Osteoblast (primary cell): ENCODE measurements around the gene NAA25. TPM values are rescaled to one million over a fixed set of nuclear protein-coding genes. Genes with fewer than 3 reads are reported as not detected.
"Not testable (repeated sequence)": the region's sequence is repeated elsewhere in the genome, so short reads cannot be mapped to it uniquely, and the experiment has no call there.

Experiments
- DNase-seq: peaks from one replicate; pipeline ENCODE4 v3.0.0; 2011; ENCODE audit warnings: low spot score, mixed read lengths; ENCODE audit not compliant: insufficient read length; ENCODE audit errors: missing footprints
- H2AFZ ChIP-seq: 2 replicates; pipeline ENCODE4 v1.6.0; 2011; ENCODE audit warnings: mild to moderate bottlenecking, low read length
- H3K27ac ChIP-seq: 2 replicates; pipeline ENCODE4 v1.5.1; 2011; ENCODE audit warnings: mild to moderate bottlenecking, low read depth, low read length, moderate library complexity
- H3K27me3 ChIP-seq: 2 replicates; pipeline ENCODE4 v1.6.0; 2012; ENCODE audit warnings: mild to moderate bottlenecking, control low read depth, inconsistent platforms, low read length, moderate library complexity; ENCODE audit not compliant: insufficient read depth
- H3K36me3 ChIP-seq: 2 replicates; pipeline ENCODE4 v1.5.1; 2011; ENCODE audit warnings: mild to moderate bottlenecking, low read length, control low read depth, moderate library complexity; ENCODE audit not compliant: insufficient read depth
- H3K4me1 ChIP-seq: 2 replicates; pipeline ENCODE4 v1.5.1; 2011; ENCODE audit warnings: mild to moderate bottlenecking, low read length, control low read depth, moderate library complexity; ENCODE audit not compliant: insufficient read depth
- H3K4me2 ChIP-seq: 2 replicates; pipeline ENCODE4 v1.6.0; 2011; ENCODE audit warnings: mild to moderate bottlenecking, low read length; ENCODE audit not compliant: insufficient read depth
- H3K4me3 ChIP-seq: fragments of 200-600 bp; sonication (generic); 3 replicates; pipeline ENCODE4 v1.5.1; 2012; ENCODE audit warnings: mild to moderate bottlenecking, low read length, inconsistent platforms; ENCODE audit not compliant: insufficient read depth
- H3K79me2 ChIP-seq: 2 replicates; pipeline ENCODE4 v1.6.0; 2012; ENCODE audit warnings: mild to moderate bottlenecking, low read length, control low read depth, inconsistent platforms; ENCODE audit not compliant: insufficient read depth
- H3K9me3 ChIP-seq: 2 replicates; pipeline ENCODE4 v1.5.1; 2011; ENCODE audit warnings: low read depth, low read length, control low read depth
- H4K20me1 ChIP-seq: 2 replicates; pipeline ENCODE4 v1.6.0; 2012; ENCODE audit warnings: mild to moderate bottlenecking, low read length, control low read depth; ENCODE audit not compliant: insufficient read depth
- total RNA-seq: library from RNA; depleted of rRNA; stranded (reverse); fragments of >200 nt; gene quantifications from 2 replicates; pipeline ENCODE4 v1.2.3, GENCODE V29; 2012
- TF ChIP-seq, protein P1 (sequence below): IDR thresholded peaks from 2 replicates; pipeline ENCODE4 v1.5.1; 2011; ENCODE audit warnings: mild to moderate bottlenecking, low read depth, low read length, moderate library complexity; ENCODE audit errors: extremely low read depth

NAA25 gene
- total RNA-seq, 1 donor: 20.6 TPM

DNA sequence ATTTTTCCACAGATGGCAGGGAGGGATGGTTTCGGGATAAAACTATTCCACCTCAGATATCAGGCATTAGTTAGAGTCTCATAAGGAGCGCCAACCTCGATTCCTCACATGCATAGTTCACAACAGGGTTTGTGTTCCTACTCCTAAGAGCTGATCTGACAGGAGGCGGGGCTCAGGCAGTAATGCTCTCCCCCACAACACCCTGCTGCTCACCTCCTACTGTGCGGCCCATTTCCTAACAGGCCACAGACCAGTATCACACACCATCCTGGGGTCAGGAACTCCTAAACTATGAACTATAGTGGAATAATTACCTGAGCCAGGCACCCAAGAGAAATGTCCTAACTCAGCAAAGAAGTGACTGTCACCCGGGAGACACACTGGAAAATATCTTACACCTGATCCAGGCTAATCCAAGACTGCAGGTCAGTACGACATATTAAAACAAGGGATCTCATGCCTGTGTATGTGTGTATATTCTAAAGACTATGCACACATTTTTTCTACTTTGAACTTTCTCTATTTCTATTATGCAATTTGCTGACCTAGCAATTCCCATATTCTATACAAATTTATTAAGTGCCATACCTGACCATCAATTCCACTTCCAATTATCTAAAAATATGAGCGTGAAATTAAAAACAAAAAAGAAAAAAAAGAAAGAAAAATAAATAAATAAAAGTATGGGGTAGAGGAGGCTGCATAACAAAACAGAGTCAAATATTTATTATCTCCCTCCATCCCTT is 4.7 kb downstream of the NAA25 start:
- DNase-seq: no peak
- H3K4me1 ChIP-seq: peaks cover 15% of the 10 kb centered on the region
- peaks cover 97% of the 10 kb centered on the region for H3K79me2 ChIP-seq
- H3K27ac ChIP-seq: no peak overlapping the region
- peaks cover 46% of the 10 kb centered on the region for H4K20me1 ChIP-seq
- TF ChIP-seq, protein P1, sequence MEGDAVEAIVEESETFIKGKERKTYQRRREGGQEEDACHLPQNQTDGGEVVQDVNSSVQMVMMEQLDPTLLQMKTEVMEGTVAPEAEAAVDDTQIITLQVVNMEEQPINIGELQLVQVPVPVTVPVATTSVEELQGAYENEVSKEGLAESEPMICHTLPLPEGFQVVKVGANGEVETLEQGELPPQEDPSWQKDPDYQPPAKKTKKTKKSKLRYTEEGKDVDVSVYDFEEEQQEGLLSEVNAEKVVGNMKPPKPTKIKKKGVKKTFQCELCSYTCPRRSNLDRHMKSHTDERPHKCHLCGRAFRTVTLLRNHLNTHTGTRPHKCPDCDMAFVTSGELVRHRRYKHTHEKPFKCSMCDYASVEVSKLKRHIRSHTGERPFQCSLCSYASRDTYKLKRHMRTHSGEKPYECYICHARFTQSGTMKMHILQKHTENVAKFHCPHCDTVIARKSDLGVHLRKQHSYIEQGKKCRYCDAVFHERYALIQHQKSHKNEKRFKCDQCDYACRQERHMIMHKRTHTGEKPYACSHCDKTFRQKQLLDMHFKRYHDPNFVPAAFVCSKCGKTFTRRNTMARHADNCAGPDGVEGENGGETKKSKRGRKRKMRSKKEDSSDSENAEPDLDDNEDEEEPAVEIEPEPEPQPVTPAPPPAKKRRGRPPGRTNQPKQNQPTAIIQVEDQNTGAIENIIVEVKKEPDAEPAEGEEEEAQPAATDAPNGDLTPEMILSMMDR: no peak
- H3K27me3 ChIP-seq: no peaks in the 10 kb centered on the region
- no peak overlapping the region for H3K4me2 ChIP-seq
- H3K36me3 ChIP-seq: peaks cover 14% of the 10 kb centered on the region
- no peak overlapping the region for H2AFZ ChIP-seq
- H3K4me3 ChIP-seq: no peak overlapping the region
- no peaks in the 10 kb centered on the region for H3K9me3 ChIP-seq

DNA sequence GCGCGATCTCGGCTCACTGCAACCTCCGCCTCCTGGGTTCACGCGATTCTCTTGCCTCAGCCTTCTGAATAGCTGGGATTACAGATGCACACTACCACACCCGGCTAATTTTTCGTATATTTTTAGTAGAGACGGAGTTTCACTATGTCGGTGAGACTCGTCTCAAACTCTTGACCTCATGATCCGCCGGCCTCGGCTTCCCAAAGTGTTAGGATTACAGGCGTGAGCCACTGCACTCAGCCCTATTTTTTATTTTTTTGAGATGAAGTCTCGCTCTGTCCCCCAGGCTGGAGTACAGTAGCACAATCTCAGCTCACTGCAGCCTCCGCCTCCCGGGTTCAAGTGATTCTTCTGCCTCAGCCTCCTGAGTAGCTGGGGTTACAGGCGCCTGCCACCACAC is 5.8 kb downstream of the NAA25 start:
- not testable (repeated sequence) for H2AFZ ChIP-seq, H3K27me3 ChIP-seq, H3K9me3 ChIP-seq, H3K4me3 ChIP-seq, H3K27ac ChIP-seq, H3K4me2 ChIP-seq, DNase-seq
- Histone ChIP-seq H4K20me1 (peaks cover 45% of the 10 kb centered on the region), H3K36me3 (peaks cover 19% of the 10 kb centered on the region), H3K4me1 (peaks cover 22% of the 10 kb centered on the region), H3K79me2 (peaks cover 94% of the 10 kb centered on the region)

DNA sequence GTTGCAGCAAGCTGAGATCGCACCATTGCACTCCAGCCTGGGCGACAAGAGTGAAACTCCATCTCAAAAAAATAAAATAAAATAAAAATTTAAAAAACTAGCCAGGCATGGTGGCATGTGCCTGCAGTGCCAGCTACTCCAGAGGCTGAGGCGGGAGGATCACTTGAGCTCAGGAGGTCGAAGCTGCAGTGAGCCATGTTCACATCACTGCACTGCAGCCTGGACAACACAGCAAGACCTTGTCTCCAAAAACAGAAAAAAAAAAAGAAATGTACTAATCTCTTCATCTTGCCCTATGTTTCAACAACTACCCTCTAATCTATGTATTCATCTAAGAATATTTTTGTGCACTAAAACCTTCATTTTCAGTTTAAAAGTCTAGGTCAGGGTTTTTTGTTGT is 6.5 kb downstream of the NAA25 start:
- Histone ChIP-seq H2AFZ (no peak overlapping the region), H3K36me3 (peaks cover 19% of the 10 kb centered on the region), H3K27me3 (no peaks in the 10 kb centered on the region), H3K4me3 (no peak overlapping the region), H3K4me1 (peaks cover 16% of the 10 kb centered on the region), H3K79me2 (peaks cover 88% of the 10 kb centered on the region), H3K4me2 (no peak overlapping the region), H4K20me1 (peaks cover 44% of the 10 kb centered on the region), H3K9me3 (no peaks in the 10 kb centered on the region), H3K27ac (no peak overlapping the region)
- TF ChIP-seq, protein P1: no peak
- no peak for DNase-seq

DNA sequence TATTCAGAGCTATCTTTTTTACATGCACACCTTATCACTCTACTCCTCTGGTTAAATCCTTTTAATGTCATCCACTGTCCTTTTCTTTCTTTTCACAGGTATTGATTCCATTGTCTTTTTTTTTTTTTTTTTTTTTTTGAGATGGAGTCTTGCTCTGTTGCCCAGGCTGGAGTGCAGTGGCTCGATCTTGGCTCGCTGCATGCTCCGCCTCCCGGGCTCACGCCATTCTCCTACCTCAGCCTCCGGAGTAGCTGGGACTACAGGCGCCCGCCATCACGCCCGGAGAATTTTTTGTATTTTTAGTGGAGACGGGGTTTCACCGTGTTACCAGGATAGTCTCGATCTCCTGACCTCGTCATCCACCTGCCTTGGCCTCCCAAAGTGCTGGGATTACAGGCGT is 8.1 kb downstream of the NAA25 start:
- not testable (repeated sequence) for DNase-seq
- peaks cover 19% of the 10 kb centered on the region for H3K36me3 ChIP-seq
- peaks cover 31% of the 10 kb centered on the region for H4K20me1 ChIP-seq

DNA sequence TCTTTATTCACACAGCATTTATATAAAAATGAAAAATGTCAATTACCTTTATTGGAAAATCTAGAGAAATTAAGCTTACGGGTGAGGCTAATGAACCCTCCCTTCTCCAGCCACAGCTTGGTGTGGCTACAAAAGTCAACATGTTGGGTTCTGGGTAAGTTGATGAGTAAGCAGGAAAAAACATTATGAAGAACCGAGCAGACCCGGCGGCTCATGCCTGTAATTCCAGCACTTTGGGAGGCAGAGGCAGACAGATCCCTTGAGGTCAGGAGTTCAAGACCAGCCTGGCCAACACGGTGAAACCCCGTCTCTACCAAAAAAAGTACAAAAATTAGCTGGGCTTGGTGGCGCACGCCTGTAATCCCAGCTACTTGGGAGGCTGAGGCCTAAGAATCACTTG is 10.9 kb downstream of the NAA25 start:
- Histone ChIP-seq H3K27me3 (no peaks in the 10 kb centered on the region), H3K4me2 (no peak overlapping the region), H3K9me3 (no peaks in the 10 kb centered on the region), H3K79me2 (peaks cover 87% of the 10 kb centered on the region), H4K20me1 (peaks cover 12% of the 10 kb centered on the region), H2AFZ (no peak overlapping the region), H3K4me3 (no peak overlapping the region), H3K4me1 (peaks cover 20% of the 10 kb centered on the region), H3K27ac (peak overlapping the region; percentile 3), H3K36me3 (peaks cover 20% of the 10 kb centered on the region)
- DNase-seq: no peak
- TF ChIP-seq, protein P1: no peak

More for the DNA sequence above, 8.1 kb downstream of the NAA25 start:
- Histone ChIP-seq H3K79me2 (peaks cover 88% of the 10 kb centered on the region), H3K4me1 (peaks cover 20% of the 10 kb centered on the region)
- H3K4me3 ChIP-seq, H3K27me3 ChIP-seq, H3K9me3 ChIP-seq, H3K27ac ChIP-seq, H2AFZ ChIP-seq, H3K4me2 ChIP-seq: not testable (repeated sequence)
